Breast epithelium (tissue), 3 donors: ENCODE data around the gene DMWD.

Experiments
- POLR2A ChIP-seq: fragments of 450-650 bp; IDR thresholded peaks from one replicate; pipeline ENCODE4 v1.6.1; 2016; ENCODE audit warnings: antibody characterized with exemption, mild to moderate bottlenecking, moderate library complexity
- POLR2AphosphoS5 ChIP-seq, 3 donors: sonication (generic); formaldehyde crosslinking; IDR thresholded peaks; one replicate each; pipeline ENCODE4 v1.6.1; 2017; ENCODE audit warnings: antibody characterized with exemption in 3 of 3
- TF ChIP-seq, protein P1 (sequence below), 3 donors: fragments of 450-650 bp; IDR thresholded peaks; one replicate each; pipeline ENCODE4 v1.5.1; 2016 to 2017; ENCODE audit warnings: antibody characterized with exemption in 3 of 3, mild to moderate bottlenecking in 3 of 3, moderate library complexity in 3 of 3

DNA sequence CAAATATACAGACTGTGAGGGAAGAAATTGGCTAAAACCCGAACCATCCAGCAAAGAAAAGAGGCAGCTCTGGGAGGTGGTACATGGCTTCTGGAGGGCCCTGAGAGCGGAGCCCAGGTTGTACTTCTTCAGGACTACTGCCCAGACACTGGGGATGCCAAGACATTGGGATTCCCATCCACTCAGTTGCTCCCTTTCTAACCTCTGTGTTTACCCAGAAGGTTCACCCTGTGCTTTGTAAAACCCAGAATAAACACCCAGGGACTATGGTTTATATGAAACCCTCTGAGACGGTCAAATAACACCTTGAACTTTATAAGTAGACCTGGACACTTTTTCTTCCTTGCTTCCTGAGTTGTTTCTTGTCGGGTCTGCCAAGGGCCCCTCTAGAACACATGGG lies 49.7 kb downstream of the DMWD start:
- TF ChIP-seq, protein P1, sequence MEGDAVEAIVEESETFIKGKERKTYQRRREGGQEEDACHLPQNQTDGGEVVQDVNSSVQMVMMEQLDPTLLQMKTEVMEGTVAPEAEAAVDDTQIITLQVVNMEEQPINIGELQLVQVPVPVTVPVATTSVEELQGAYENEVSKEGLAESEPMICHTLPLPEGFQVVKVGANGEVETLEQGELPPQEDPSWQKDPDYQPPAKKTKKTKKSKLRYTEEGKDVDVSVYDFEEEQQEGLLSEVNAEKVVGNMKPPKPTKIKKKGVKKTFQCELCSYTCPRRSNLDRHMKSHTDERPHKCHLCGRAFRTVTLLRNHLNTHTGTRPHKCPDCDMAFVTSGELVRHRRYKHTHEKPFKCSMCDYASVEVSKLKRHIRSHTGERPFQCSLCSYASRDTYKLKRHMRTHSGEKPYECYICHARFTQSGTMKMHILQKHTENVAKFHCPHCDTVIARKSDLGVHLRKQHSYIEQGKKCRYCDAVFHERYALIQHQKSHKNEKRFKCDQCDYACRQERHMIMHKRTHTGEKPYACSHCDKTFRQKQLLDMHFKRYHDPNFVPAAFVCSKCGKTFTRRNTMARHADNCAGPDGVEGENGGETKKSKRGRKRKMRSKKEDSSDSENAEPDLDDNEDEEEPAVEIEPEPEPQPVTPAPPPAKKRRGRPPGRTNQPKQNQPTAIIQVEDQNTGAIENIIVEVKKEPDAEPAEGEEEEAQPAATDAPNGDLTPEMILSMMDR (IDR thresholded peaks at IDR 0.05) = no peak
- no peak for TF ChIP-seq POLR2A
- TF ChIP-seq POLR2AphosphoS5 (IDR thresholded peaks at IDR 0.05) = no peak
